ENCODE results near the gene ENO1. TPM values are rescaled to one million over a fixed set of nuclear protein-coding genes. Genes with fewer than 3 reads are reported as not detected.

ENO1 gene
- total and polyA plus RNA-seq, 9 donors: 334 to 469 (median 394) TPM

DNA sequence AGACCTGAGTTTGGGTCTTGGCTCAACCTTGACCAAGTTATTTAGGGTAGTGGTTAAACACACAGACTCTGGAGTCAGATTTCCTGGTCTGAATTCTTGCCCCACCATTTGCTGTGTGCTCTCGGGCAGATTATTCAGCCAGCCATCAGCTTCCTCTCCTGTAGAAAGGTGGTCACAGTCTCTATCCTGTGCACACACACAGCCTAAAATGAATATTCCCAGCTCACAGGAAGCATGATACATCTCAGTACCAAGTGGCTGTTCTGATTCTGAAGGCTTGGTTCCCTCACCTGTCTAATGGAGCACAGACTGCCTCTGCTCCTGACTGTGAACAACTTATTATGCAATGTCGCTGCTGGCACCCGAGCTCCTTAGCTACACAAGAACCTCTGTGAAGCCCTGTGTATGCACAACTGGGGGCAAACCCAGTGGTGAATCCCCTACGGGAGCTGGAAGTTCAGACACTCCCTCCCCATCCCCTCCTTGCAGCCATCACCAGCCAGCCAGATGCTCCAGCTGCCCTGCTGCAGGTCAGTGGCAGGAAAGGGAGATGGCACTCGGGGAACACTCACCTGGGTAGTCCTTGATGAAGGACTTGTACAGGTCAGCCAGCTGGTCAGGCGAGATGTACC, 13.7 kb downstream of the ENO1 start:
- peaks cover 97% of the 10 kb centered on the region for H3K36me3 ChIP-seq (ENCODE audit: control insufficient read depth, insufficient read depth, low read length)
- no peak overlapping the region for H3K4me3 ChIP-seq (ENCODE audit: low read length)
- peaks cover 40% of the 10 kb centered on the region for H3K4me1 ChIP-seq (ENCODE audit: control insufficient read depth, insufficient read depth, low read length)
- no peaks in the 10 kb centered on the region for H3K27me3 ChIP-seq (ENCODE audit: control insufficient read depth, insufficient read depth, low read length)
- H3K9me3 ChIP-seq (replicated peaks; ENCODE audit: control insufficient read depth, low read depth, low read length): no peaks in the 10 kb centered on the region
- peak overlapping the region; percentile 89 for H3K27ac ChIP-seq (ENCODE audit: low read length)
- 87% methylated on average over 6 of the region's 6 CpGs for WGBS (ENCODE audit: insufficient coverage)
- DNase-seq: no peak

- Histone ChIP-seq H3K27me3 (ENCODE audit: control insufficient read depth, insufficient read depth, low read length) (no peaks in the 10 kb centered on the region), H3K4me3 (ENCODE audit: low read length) (no peak overlapping the region), H3K36me3 (ENCODE audit: control insufficient read depth, insufficient read depth, low read length) (peaks cover 96% of the 10 kb centered on the region), H3K27ac (ENCODE audit: low read length) (no peak overlapping the region), H3K4me1 (ENCODE audit: control insufficient read depth, insufficient read depth, low read length) (peaks cover 46% of the 10 kb centered on the region), H3K9me3 (replicated peaks; ENCODE audit: control insufficient read depth, low read depth, low read length) (no peaks in the 10 kb centered on the region)
- 87% methylated on average over 13 of the region's 13 CpGs for WGBS (ENCODE audit: insufficient coverage)
- DNase-seq: no peak
These were observed 14.7 kb downstream of the ENO1 start for GRCh38 chr1:8863794-8864233.

GRCh38 chr1:8863138-8863537, 15.3 kb downstream of the ENO1 start:
- no peaks in the 10 kb centered on the region for H3K27me3 ChIP-seq (ENCODE audit: control insufficient read depth, insufficient read depth, low read length)
- DNase-seq: no peak
- WGBS (ENCODE audit: insufficient coverage): 93% methylated on average over 4 of the region's 7 CpGs
- no peak overlapping the region for H3K4me3 ChIP-seq (ENCODE audit: low read length)
- H3K9me3 ChIP-seq (replicated peaks; ENCODE audit: control insufficient read depth, low read depth, low read length): no peaks in the 10 kb centered on the region
- H3K4me1 ChIP-seq (ENCODE audit: control insufficient read depth, insufficient read depth, low read length): peaks cover 52% of the 10 kb centered on the region
- no peak overlapping the region for H3K27ac ChIP-seq (ENCODE audit: low read length)
- H3K36me3 ChIP-seq (ENCODE audit: control insufficient read depth, insufficient read depth, low read length): peaks cover 96% of the 10 kb centered on the region

GRCh38 chr1:8862528-8862927, 16.0 kb downstream of the ENO1 start:
- WGBS (ENCODE audit: insufficient coverage): 73% methylated on average over 3 of the region's 4 CpGs
- Histone ChIP-seq H3K36me3 (ENCODE audit: control insufficient read depth, insufficient read depth, low read length) (peaks cover 95% of the 10 kb centered on the region), H3K27ac (ENCODE audit: low read length) (no peak overlapping the region), H3K27me3 (ENCODE audit: control insufficient read depth, insufficient read depth, low read length) (no peaks in the 10 kb centered on the region), H3K4me3 (ENCODE audit: low read length) (no peak overlapping the region), H3K9me3 (replicated peaks; ENCODE audit: control insufficient read depth, low read depth, low read length) (no peaks in the 10 kb centered on the region), H3K4me1 (ENCODE audit: control insufficient read depth, insufficient read depth, low read length) (peaks cover 58% of the 10 kb centered on the region)
- no peak for DNase-seq

- DNase-seq: no peak
- H3K27me3 ChIP-seq (ENCODE audit: control insufficient read depth, insufficient read depth, low read length): no peaks in the 10 kb centered on the region
- H3K4me1 ChIP-seq (ENCODE audit: control insufficient read depth, insufficient read depth, low read length): peaks cover 56% of the 10 kb centered on the region
- no peaks in the 10 kb centered on the region for H3K9me3 ChIP-seq (replicated peaks; ENCODE audit: control insufficient read depth, low read depth, low read length)
- H3K4me3 ChIP-seq (ENCODE audit: low read length): no peak overlapping the region
- peaks cover 91% of the 10 kb centered on the region for H3K36me3 ChIP-seq (ENCODE audit: control insufficient read depth, insufficient read depth, low read length)
- H3K27ac ChIP-seq (ENCODE audit: low read length): no peak overlapping the region
- WGBS (ENCODE audit: insufficient coverage): 82% methylated on average over 20 of the region's 21 CpGs
These were observed 17.6 kb downstream of the ENO1 start for GRCh38 chr1:8860738-8861516.

- peaks cover 73% of the 10 kb centered on the region for H3K36me3 ChIP-seq (ENCODE audit: control insufficient read depth, insufficient read depth, low read length)
- H3K4me1 ChIP-seq (ENCODE audit: control insufficient read depth, insufficient read depth, low read length): peaks cover 37% of the 10 kb centered on the region
- H3K27me3 ChIP-seq (ENCODE audit: control insufficient read depth, insufficient read depth, low read length): no peaks in the 10 kb centered on the region
- H3K27ac ChIP-seq (ENCODE audit: low read length): peak overlapping the region; percentile 76
- peak; percentile 72 for DNase-seq
- no peaks in the 10 kb centered on the region for H3K9me3 ChIP-seq (replicated peaks; ENCODE audit: control insufficient read depth, low read depth, low read length)
- H3K4me3 ChIP-seq (ENCODE audit: low read length): no peak overlapping the region
- 60% methylated on average over 6 of the region's 12 CpGs for WGBS (ENCODE audit: insufficient coverage)
These were observed 19.4 kb downstream of the ENO1 start for GRCh38 chr1:8858888-8859706.

DNA sequence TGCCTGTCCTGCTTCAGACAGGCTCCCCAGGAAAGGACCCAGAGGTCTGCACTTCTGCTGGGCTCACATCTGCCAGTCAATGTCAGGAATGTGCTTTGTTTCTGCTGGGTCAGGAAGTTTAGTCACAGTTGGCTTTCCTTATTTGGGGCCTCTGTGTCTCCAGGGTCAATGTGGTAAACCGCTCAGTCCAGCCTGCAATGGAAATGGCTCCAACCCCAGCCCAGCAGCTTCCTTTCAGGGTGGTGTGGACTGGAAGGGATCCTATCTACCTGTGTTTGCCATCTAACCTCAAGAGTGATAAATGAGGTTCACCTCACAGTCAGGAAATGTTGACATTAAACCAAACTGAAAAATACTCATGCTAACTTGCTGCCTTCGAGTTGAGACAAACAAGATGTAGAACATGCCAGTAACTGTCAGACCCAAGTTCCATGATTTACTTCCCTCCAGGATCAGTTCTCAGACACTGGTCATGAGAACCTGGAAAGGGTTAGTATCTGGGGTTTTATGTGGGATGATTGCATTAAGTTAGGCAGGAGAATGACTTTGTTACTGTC, 20.3 kb downstream of the ENO1 start:
- Histone ChIP-seq H3K27me3 (ENCODE audit: control insufficient read depth, insufficient read depth, low read length) (no peaks in the 10 kb centered on the region), H3K4me1 (ENCODE audit: control insufficient read depth, insufficient read depth, low read length) (peaks cover 29% of the 10 kb centered on the region), H3K36me3 (ENCODE audit: control insufficient read depth, insufficient read depth, low read length) (peaks cover 64% of the 10 kb centered on the region), H3K9me3 (replicated peaks; ENCODE audit: control insufficient read depth, low read depth, low read length) (no peaks in the 10 kb centered on the region), H3K27ac (ENCODE audit: low read length) (peak overlapping the region; percentile 76), H3K4me3 (ENCODE audit: low read length) (no peak overlapping the region)
- WGBS (ENCODE audit: insufficient coverage): no CpG with 5 or more reads among the region's 2 CpGs
- DNase-seq: peak; percentile 75

DNA sequence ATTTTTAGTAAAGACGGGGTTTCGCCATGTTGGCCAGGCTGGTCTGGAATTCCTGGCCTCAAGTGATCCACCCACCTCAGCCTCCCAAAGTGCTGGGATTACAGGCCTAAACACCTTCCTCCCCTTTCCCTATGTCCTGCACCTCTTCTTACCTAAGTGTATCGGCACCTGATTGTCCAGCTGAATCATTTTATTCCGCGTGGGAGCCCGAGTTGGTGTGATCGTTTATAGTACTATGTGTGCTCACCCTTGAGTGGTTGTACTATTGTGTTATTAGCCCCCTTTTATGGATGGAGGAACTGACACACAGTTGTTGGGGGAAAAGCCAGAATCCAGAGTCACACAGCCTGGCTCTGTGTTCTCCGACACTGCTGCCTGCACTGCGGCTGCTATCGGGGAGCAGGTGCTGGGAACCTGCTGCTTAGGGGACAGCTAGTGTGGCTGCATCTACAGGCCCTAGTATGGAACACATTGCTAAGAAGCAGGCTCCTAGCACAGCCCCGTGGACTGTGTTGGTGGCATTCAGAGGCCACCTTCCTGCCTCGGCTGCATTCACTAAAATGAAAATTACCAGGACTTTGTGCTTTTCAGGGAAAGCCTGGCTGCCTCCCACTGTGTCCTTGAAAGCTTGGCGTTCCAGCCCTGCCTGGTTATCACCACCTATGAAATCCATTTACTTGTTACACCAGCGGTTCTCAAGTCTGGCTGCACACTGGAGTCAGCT, 21.6 kb downstream of the ENO1 start:
- H3K9me3 ChIP-seq (replicated peaks; ENCODE audit: control insufficient read depth, low read depth, low read length): no peaks in the 10 kb centered on the region
- no peak overlapping the region for H3K4me3 ChIP-seq (ENCODE audit: low read length)
- peak overlapping the region; percentile 63 for H3K27ac ChIP-seq (ENCODE audit: low read length)
- DNase-seq: no peak
- 86% methylated on average over 7 of the region's 14 CpGs for WGBS (ENCODE audit: insufficient coverage)
- H3K4me1 ChIP-seq (ENCODE audit: control insufficient read depth, insufficient read depth, low read length): peaks cover 25% of the 10 kb centered on the region
- H3K36me3 ChIP-seq (ENCODE audit: control insufficient read depth, insufficient read depth, low read length): peaks cover 50% of the 10 kb centered on the region
- H3K27me3 ChIP-seq (ENCODE audit: control insufficient read depth, insufficient read depth, low read length): no peaks in the 10 kb centered on the region

- 91% methylated on average over 7 of the region's 7 CpGs for WGBS (ENCODE audit: insufficient coverage)
- H3K4me1 ChIP-seq (ENCODE audit: control insufficient read depth, insufficient read depth, low read length): peaks cover 25% of the 10 kb centered on the region
- DNase-seq: no peak
- no peak overlapping the region for H3K27ac ChIP-seq (ENCODE audit: low read length)
- H3K4me3 ChIP-seq (ENCODE audit: low read length): no peak overlapping the region
- no peaks in the 10 kb centered on the region for H3K9me3 ChIP-seq (replicated peaks; ENCODE audit: control insufficient read depth, low read depth, low read length)
- peaks cover 27% of the 10 kb centered on the region for H3K36me3 ChIP-seq (ENCODE audit: control insufficient read depth, insufficient read depth, low read length)
- no peaks in the 10 kb centered on the region for H3K27me3 ChIP-seq (ENCODE audit: control insufficient read depth, insufficient read depth, low read length)
These were observed 24.2 kb downstream of the ENO1 start for GRCh38 chr1:8854240-8854639.
